Cardiac muscle cell (in vitro differentiated cells and primary cell): ENCODE data around the gene SELENOP. TPM values are rescaled to one million over a fixed set of nuclear protein-coding genes. Genes with fewer than 3 reads are reported as not detected.
A peak's percentile ranks its signal among the peaks of the same experiment; 100 is the strongest.

Experiments
- DNase-seq, 2 donors: peaks; one replicate each; pipeline versions ENCODE4 v3.0.0 to v3.0.0-alpha.2; 2010 to 2017; ENCODE audit warnings: low read depth in 1 of 2, low spot score in 1 of 2
- H3K27ac ChIP-seq: fragments of 200-600 bp; sonication (generic); 2 replicates; pipeline ENCODE4 v1.5.1; 2016
- H3K27me3 ChIP-seq: fragments of 200-600 bp; sonication (generic); 2 replicates; pipeline ENCODE4 v1.6.0; 2016; ENCODE audit warnings: control low read depth
- H3K36me3 ChIP-seq: fragments of 200-600 bp; sonication (generic); 2 replicates; pipeline ENCODE4 v1.5.1; 2016; ENCODE audit warnings: control low read depth
- H3K4me1 ChIP-seq: fragments of 200-600 bp; sonication (generic); 2 replicates; pipeline ENCODE4 v1.8.1; 2017; ENCODE audit warnings: low read depth, mild to moderate bottlenecking, mixed run types
- H3K4me3 ChIP-seq: fragments of 200-600 bp; sonication (generic); 2 replicates; pipeline ENCODE4 v1.5.1; 2016; ENCODE audit warnings: mild to moderate bottlenecking
- H3K9me3 ChIP-seq: fragments of 200-600 bp; sonication (generic); 2 replicates; pipeline ENCODE4 v1.5.1; 2017; ENCODE audit warnings: low read depth, mild to moderate bottlenecking, control low read depth
- polyA plus RNA-seq: library from polyadenylated mRNA; unstranded; fragments of >200 nt; fragmentation: Nextera tagmentation; extraction: Ambion mirVana; gene quantifications from 2 replicates; pipeline ENCODE4 v1.2.1, GENCODE V29; 2016
- total RNA-seq: library from RNA; depleted of rRNA; stranded (reverse); fragments of >200 nt; gene quantifications from 2 replicates; pipeline ENCODE4 v1.2.3, GENCODE V29; 2016
- TF ChIP-seq, protein P1 (sequence below): IDR thresholded peaks from 2 replicates; pipeline ENCODE4 v1.5.1; 2012; ENCODE audit warnings: low read depth, mild to moderate bottlenecking, low read length

The SELENOP gene
- total and polyA plus RNA-seq, 2 experiments from 2014 or later: 71.0 to 72.7 TPM

- Histone ChIP-seq H3K27me3 (no peaks in the 10 kb centered on the region), H3K4me1 (peaks cover 32% of the 10 kb centered on the region), H3K27ac (no peak overlapping the region), H3K4me3 (no peak overlapping the region), H3K36me3 (peaks cover 2% of the 10 kb centered on the region), H3K9me3 (no peaks in the 10 kb centered on the region)
- DNase-seq: no peak
- TF ChIP-seq, protein P1, sequence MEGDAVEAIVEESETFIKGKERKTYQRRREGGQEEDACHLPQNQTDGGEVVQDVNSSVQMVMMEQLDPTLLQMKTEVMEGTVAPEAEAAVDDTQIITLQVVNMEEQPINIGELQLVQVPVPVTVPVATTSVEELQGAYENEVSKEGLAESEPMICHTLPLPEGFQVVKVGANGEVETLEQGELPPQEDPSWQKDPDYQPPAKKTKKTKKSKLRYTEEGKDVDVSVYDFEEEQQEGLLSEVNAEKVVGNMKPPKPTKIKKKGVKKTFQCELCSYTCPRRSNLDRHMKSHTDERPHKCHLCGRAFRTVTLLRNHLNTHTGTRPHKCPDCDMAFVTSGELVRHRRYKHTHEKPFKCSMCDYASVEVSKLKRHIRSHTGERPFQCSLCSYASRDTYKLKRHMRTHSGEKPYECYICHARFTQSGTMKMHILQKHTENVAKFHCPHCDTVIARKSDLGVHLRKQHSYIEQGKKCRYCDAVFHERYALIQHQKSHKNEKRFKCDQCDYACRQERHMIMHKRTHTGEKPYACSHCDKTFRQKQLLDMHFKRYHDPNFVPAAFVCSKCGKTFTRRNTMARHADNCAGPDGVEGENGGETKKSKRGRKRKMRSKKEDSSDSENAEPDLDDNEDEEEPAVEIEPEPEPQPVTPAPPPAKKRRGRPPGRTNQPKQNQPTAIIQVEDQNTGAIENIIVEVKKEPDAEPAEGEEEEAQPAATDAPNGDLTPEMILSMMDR: no peak
Measured at GRCh38 chr5:42812620-42813019, 928 bp upstream of the SELENOP start.

DNA sequence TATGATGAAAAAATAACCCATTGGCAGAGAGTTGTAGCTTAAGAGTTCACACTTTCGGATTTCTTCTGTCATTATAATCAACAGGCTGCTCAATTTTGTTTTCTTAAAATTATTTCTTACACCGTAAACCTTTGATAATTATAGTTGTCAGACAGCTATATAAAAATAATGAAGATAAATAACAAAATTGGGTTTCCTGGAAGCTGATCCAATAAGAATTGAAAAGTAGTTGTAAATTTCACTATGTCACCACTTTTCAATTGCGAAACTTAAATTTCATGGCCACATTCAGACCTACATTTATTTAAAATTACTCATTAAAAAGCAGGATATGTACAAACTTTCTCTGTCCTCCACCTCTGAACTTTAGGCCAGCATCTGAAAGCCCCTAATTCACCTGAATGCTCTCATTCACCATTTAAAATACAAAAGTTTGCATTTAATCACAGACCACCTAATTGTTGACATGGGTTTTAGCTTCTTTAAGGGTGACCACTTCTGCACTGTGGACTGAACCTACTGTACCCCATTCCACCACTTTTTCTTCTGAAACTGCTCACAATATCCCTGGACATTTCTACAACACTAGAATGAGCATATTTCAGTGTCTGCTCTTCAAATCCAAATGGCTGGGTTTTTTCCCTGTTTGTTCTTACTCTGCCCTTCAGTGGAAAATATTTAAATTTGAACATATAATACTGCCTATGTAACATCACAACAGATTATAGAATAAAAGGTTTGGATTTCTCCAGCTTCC is 680 bp downstream of the SELENOP start:
- H3K9me3 ChIP-seq: no peaks in the 10 kb centered on the region
- H3K36me3 ChIP-seq: peaks cover 17% of the 10 kb centered on the region
- DNase-seq: peak in 1 of 2 donors; percentile 10
- H3K27me3 ChIP-seq: no peaks in the 10 kb centered on the region
- peak overlapping the region; percentile 93 for H3K27ac ChIP-seq
- TF ChIP-seq, protein P1: no peak
- peak overlapping the region; percentile 59 for H3K4me3 ChIP-seq
- H3K4me1 ChIP-seq: peaks cover 32% of the 10 kb centered on the region

DNA sequence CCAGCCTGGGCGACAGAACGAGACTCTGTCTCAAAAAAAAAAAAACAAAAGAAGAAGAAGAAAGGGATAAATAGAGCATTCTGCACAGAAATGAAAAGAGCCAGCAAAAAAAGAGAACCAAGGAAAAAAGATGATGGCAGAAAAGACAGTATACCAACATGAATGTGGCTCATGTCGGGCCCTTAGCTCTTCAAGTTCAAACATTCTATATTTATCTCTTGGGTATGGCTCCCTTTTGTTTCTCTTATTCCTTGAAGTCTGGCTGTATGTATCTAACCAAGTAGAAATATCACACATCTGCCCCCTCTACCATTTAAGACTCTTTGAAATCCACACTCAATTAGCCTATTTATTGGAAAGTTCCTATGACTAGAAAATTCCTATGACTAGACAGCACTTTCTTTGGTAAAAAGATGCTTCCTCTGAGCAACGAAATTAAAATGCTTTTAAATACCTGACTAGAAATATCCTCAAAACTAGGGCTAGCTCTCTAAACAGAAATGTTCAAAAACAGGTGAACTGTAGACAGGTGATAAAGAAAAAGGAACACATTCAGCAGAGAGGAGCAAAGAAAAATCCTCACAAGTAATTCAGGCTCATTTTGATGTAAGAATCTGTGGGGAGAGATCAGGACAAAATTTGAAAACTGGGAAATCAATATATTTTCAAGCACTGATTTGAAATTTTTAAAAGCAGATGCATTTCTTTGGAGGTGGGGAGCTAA is 2.6 kb downstream of the SELENOP start:
- Histone ChIP-seq H3K27me3 (no peaks in the 10 kb centered on the region), H3K27ac (no peak overlapping the region), H3K4me3 (peak overlapping the region; percentile 6), H3K36me3 (peaks cover 29% of the 10 kb centered on the region), H3K9me3 (no peaks in the 10 kb centered on the region), H3K4me1 (peaks cover 32% of the 10 kb centered on the region)
- TF ChIP-seq, protein P1: no peak
- DNase-seq: no peak

DNA sequence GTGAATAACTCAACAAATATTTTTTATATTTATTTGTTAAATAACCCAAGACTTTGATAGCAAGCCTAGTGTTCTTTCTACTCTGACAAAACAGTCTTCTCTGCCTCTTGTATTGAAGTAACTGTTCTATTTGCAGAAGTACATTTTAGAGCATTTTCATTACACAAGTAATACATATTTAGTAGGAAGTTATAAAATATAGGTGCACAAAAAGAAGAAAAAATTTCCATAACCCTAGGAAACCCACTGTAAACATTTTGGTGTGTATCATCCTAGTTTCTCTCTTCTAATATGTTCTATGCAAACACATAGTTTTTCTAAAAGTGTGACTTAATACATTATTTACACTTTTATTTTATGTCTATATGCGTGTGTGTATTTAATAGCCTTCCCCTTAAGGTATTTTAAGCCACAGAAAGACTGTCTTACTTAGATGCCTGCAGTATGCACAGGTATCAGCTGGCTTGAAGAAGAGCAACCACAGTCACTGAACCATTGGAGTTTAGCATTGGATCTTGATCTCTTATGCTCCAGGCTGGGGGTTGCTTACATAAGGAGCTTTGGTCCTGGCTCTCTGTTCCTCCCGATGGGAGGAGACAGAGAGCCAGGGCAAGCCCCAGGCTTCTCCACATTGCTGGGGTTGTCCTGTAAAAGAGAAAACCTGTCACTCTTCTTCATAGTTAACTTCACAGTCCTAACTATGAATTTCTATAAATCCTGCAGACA is 3.8 kb downstream of the SELENOP start:
- H3K36me3 ChIP-seq: peaks cover 29% of the 10 kb centered on the region
- H3K4me3 ChIP-seq: no peak overlapping the region
- H3K9me3 ChIP-seq: no peaks in the 10 kb centered on the region
- no peaks in the 10 kb centered on the region for H3K27me3 ChIP-seq
- TF ChIP-seq, protein P1: no peak
- H3K27ac ChIP-seq: no peak overlapping the region
- DNase-seq: no peak
- peaks cover 32% of the 10 kb centered on the region for H3K4me1 ChIP-seq

GRCh38 chr5:42806701-42807262 is 4.9 kb downstream of the SELENOP start:
- Histone ChIP-seq H3K9me3 (no peaks in the 10 kb centered on the region), H3K4me1 (peaks cover 23% of the 10 kb centered on the region), H3K4me3 (no peak overlapping the region), H3K27me3 (no peaks in the 10 kb centered on the region), H3K36me3 (peaks cover 33% of the 10 kb centered on the region), H3K27ac (no peak overlapping the region)
- TF ChIP-seq, protein P1: no peak
- DNase-seq: no peak
